Mammary epithelial cell (primary cell): ENCODE results near the gene DLG5.

Source experiments
- CTCF ChIP-seq, 2 donors: IDR thresholded peaks in 1 of 2; conservative IDR thresholded peaks in 1 of 2; 2 replicates each; pipeline ENCODE4 v1.5.1; 2011 to 2012; ENCODE audit warnings: inconsistent platforms in 2 of 2, low read length in 2 of 2, mild to moderate bottlenecking in 2 of 2, control low read depth in 1 of 2, low read depth in 1 of 2; ENCODE audit not compliant: insufficient read depth in 1 of 2; ENCODE audit errors: extremely low read depth in 1 of 2
- EZH2 ChIP-seq: IDR thresholded peaks from 2 replicates; pipeline ENCODE4 v1.6.1; 2012; ENCODE audit warnings: low read length, inconsistent platforms, borderline replicate concordance

GRCh38 chr10:77843264-77843663 is 83.3 kb downstream of the DLG5 start:
- TF ChIP-seq CTCF (conservative IDR thresholded peaks at IDR 0.05 in 1 of 2, IDR thresholded peaks at IDR 0.05 in 1 of 2; ENCODE audit: extremely low read depth in 1 of 2, insufficient read depth in 1 of 2, low read depth in 1 of 2, low read length in 2 of 2) (no peak), EZH2 (no peak)
